Erythroblast (primary cell): ENCODE data around the gene FILIP1L.
"Not testable (repeated sequence)": the region's sequence is repeated elsewhere in the genome, so short reads cannot be mapped to it uniquely, and the experiment has no call there.

Experiments
- DNase-seq, 2 experiments: peaks; one replicate each; lab custom pipeline; 2025; lab: John Stamatoyannopoulos, UW
- GATA1 ChIP-seq: IDR thresholded peaks from 2 replicates; pipeline ENCODE4 v1.6.1; 2011; ENCODE audit warnings: low read depth, mild to moderate bottlenecking, control low read depth, low read length, moderate library complexity
- POLR2A ChIP-seq: IDR thresholded peaks from 2 replicates; pipeline ENCODE4 v1.6.1; 2011; ENCODE audit warnings: mild to moderate bottlenecking, low read length

The FILIP1L gene

GRCh38 chr3:100100425-100100824 lies 13.9 kb downstream of the FILIP1L start:
- DNase-seq = peak in 1 of 2 experiments; percentile 55
- TF ChIP-seq POLR2A (no peak), GATA1 (no peak)

- DNase-seq = no peak
- TF ChIP-seq POLR2A (no peak), GATA1 (no peak)
These were observed 14.7 kb downstream of the FILIP1L start for GRCh38 chr3:100099621-100100020.

- TF ChIP-seq GATA1 (no peak), POLR2A (no peak)
- no peak for DNase-seq
These were observed 15.6 kb downstream of the FILIP1L start for GRCh38 chr3:100098784-100099070.

- no peak for TF ChIP-seq POLR2A
- no peak for TF ChIP-seq GATA1
- no peak for DNase-seq
These were observed 16.1 kb downstream of the FILIP1L start for GRCh38 chr3:100097919-100098783.

GRCh38 chr3:100096866-100097265 lies 17.4 kb downstream of the FILIP1L start:
- TF ChIP-seq POLR2A (no peak), GATA1 (no peak)
- no peak for DNase-seq

- not testable (repeated sequence) for DNase-seq
These were observed 18.0 kb downstream of the FILIP1L start for GRCh38 chr3:100096286-100096685.

GRCh38 chr3:100093831-100094230 lies 20.5 kb downstream of the FILIP1L start:
- DNase-seq = peak in 1 of 2 experiments; percentile 6
- TF ChIP-seq GATA1 (no peak), POLR2A (no peak)

GRCh38 chr3:100090669-100091005 lies 23.7 kb downstream of the FILIP1L start:
- no peak for TF ChIP-seq POLR2A
- TF ChIP-seq GATA1 = no peak
- no peak for DNase-seq

- TF ChIP-seq GATA1 (no peak), POLR2A (no peak)
- DNase-seq = peak; percentile 63 to 69
These were observed 24.3 kb downstream of the FILIP1L start for GRCh38 chr3:100089812-100090668.

- DNase-seq = no peak
These were observed 25.4 kb downstream of the FILIP1L start for GRCh38 chr3:100088735-100089368.

GRCh38 chr3:100087198-100087597 lies 27.1 kb downstream of the FILIP1L start:
- DNase-seq = no peak
- TF ChIP-seq GATA1 (no peak), POLR2A (no peak)

More at GRCh38 chr3:100088735-100089368, 25.4 kb downstream of the FILIP1L start:
- TF ChIP-seq POLR2A = no peak
- TF ChIP-seq GATA1 = no peak

GRCh38 chr3:100086401-100086800 lies 27.9 kb downstream of the FILIP1L start:
- TF ChIP-seq POLR2A (no peak), GATA1 (no peak)
- no peak for DNase-seq

GRCh38 chr3:100084100-100084806 lies 30.0 kb downstream of the FILIP1L start:
- TF ChIP-seq GATA1 (no peak), POLR2A (no peak)
- no peak for DNase-seq
